GM19025 (cell line): ENCODE measurements around the gene FDX1.

Experiments used
- ATAC-seq: cut with Tn5 transposase; IDR thresholded peaks from one replicate; pipeline ENCODE4 v1.9.1; 2021; ENCODE audit warnings: mild to moderate bottlenecking, low read depth, moderate library complexity; ENCODE audit not compliant: unreplicated experiment

The FDX1 gene

DNA sequence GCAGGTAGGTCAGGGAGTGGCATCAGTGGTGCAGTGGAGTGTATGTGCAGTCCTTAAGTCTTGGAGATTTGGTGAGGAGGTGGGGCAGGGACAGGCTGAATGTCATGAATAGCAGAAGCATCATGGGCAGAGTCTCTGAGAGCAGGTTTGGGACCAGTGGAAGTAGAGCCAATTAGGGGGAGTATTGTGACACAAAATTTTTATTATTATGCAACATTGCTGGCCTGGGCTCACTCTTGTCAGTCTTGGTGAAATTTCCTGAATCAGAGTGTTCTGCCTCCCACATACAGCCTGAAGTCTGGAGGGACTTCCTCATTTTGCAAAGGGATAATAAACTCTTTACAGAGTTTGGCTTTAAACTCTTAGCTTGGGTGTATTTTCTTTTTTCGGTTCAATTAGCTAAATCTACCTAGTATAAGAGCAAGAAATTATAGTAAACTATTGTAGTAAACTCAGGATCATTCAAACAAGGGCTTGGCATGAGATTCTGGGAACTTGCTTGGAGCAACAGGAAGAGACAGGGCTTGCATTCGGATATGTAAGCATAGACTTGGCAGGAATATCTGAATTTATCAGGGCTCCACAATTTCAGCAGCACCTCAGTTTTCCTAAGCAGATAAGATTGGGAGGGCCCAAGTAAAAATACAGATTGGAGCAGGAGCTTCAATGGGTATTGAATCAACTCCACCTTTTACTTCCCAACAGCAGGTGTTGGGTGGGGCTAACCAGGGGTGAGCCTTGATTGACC is 67.7 kb downstream of the FDX1 start:
- no peak for ATAC-seq

DNA sequence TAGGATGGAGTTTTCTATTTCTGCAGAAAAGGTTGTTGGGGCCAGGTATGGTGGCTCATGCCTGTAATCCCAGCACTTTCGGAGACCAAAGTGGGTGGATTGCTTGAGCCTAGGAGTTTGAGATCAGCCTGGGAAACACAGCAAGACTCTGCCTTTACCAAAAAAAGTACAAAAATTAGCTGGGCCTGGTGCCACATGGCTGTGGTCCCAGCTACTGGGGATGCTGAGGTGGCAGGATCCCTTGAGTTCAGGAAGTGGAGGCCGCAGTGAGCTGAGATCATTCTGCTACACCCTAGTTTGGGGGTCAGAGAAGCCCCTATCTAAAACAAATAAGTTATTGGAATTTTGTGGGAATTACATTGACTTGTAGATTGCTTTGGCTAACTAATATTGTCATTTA is 71.7 kb downstream of the FDX1 start:
- no peak for ATAC-seq

DNA sequence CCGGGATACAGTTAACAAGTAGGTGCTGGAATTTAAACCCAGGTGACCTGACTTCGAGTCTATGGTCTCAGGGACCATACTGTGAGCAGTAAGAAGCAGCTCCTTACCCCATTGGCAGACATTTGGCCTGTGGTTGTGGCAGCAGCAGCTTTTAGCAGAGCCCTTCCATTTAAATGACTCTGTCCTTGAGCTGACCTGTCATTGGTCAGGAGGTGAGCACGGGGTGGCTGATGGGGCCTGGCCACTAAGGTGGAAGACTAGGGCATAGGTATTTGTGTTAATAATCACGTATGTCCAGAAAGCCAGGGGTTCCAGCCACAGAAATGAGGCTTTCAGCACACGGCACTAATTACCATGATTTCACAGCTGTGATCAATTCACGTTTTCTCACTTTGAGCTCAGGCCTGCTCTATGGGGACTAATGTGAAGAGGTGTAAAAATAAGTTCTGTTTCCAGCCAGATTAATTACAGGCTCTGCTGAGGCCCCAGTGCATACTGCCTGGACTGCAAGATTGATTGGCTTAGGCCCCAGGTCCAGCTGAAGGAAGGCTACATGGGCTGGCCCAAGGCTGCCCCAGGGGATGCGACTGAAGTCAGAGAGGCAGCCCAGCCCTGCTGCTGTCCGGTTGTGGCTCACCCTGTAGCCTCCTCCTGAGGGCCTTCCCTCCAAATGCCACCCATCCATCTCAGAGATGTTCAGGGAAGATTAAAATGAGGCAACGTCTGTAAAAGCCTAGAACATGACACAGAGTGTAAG is 76.0 kb downstream of the FDX1 start:
- ATAC-seq, result no peak

DNA sequence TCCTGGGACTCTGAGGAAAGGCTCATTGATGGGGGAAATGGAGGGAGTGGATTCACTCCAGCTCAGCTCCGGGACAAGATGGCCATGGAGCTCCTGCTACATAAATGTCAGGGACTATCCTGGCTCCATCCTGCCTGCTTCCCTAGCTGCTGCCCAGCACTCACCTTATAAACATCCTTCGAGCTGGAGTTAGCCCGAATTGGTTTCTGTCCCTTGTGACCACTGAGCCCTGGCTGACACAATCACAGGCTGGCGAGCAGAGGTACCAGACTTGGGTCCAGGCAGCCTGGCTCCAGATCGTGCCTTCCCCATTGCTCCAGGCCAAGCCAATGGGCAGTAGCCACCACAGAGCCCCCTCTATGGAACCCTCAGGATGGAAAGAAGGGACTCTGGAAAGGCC is 77.6 kb downstream of the FDX1 start:
- no peak for ATAC-seq

DNA sequence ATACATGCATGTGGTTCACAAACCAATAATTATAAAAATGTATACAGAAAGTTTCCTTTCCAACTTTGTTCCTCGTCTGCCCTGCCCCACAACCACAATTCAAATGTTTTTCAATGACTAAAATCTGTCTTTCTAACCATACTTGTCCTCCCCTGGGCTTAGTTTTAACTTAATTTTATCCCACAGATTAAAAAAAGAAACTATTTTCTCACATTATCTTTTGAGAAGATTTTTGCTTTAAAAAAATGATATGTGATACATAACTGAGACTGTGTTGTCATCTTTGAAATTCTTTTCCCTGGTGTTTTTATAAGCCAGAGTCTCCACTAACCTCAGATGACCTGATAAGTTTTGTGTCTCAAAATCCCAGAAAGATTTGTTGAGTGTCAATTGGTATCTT is 79.0 kb downstream of the FDX1 start:
- no peak for ATAC-seq

DNA sequence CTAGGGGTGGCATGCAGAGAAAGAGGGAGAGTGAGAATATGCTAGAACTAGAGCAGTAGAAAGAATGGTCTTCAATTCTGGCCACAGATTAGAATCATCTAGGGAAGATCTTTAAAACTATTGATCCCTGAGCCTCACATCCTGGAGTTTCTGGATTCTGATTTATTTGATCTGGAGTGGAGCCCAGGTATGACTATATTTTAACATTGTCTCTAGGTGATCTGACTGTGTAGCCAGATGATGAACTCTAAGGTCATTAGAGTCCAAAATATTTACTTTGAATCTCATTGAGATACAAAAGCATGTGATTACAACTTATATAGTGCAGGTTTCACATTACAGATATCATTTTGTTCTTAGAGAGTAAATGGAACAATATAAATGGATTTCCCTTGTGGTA is 79.7 kb downstream of the FDX1 start:
- no peak for ATAC-seq

DNA sequence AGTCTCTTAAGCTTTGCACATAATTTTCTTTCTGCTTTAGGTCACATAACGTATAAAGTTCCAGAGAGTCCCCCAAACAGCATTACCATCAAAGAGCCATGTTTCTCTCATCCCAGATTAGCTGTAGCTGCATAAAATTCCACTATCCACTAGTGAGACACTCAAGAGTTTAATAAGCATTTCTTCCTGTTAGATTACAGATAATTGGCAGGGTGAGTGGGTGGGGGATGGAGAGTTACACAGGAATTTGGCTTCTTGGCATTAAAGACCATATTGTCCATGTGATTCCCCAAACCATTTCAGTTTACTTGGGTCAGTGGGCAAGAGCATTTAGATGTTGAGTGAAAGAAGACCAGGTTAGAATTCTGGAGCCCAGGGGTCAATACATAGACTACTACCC is 82.3 kb downstream of the FDX1 start:
- no peak for ATAC-seq

DNA sequence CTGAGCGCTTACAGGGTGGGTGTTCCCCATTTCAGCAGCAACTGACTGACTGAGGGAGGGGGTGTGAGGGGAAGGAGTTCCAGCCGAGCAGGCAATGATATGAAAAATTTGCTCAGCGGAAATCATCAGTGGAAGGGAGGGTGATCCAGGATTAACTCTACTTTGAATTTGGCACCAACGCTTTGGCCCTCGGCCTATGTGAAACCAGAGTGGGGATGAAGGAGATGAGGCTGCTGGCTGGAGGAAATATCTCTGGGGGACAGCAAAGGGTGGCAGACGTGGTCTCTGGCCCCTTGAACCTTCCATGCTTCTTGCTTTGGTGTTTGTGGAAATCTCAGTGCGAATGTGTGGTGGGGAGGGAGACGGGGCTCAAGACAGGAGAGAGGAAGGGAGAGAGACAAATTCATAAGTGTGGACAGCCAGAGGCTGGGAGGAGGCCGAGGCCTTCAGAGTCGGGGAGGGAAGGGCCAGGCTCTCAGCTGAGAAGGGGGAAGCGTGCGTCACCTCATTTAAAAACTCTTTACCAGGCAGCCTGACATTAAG is 83.6 kb downstream of the FDX1 start:
- ATAC-seq, result no peak

DNA sequence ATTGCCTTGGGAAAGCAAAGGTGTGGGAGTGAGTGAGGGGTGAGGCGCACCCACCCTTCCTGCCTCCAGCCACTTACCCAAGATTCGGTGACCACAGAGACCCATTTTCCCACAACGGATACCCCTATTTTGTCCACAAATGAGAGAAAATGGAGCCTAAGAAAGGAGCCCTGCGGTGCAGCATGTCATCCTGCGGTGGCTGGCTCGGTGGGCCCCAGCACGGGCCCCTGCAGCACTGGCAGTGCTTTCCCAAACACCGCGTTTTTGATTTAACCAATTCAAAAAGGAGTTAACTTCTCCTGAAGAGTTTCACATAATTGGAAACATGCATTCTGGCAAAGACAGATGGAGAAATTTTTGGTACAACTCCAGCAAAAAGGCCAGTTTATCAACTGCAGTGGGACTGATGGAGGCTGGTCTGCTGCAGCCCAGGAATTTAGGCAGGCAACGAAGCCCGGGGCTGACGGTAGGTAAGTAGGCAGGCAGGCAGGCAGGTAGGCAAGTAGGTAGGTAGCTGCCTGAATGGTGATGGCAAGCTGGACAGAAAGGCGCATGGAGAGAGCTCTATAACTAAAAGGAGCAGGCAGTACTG is 84.2 kb downstream of the FDX1 start:
- no peak for ATAC-seq
